Femur (tissue), 1 donor: ENCODE data around the gene DCTD.
"Not testable (repeated sequence)": the region's sequence is repeated elsewhere in the genome, so short reads cannot be mapped to it uniquely, and the experiment has no call there.

Source experiments
- DNase-seq: peaks from one replicate; pipeline ENCODE4 v3.0.0-alpha.2; 2017

DCTD gene

DNA sequence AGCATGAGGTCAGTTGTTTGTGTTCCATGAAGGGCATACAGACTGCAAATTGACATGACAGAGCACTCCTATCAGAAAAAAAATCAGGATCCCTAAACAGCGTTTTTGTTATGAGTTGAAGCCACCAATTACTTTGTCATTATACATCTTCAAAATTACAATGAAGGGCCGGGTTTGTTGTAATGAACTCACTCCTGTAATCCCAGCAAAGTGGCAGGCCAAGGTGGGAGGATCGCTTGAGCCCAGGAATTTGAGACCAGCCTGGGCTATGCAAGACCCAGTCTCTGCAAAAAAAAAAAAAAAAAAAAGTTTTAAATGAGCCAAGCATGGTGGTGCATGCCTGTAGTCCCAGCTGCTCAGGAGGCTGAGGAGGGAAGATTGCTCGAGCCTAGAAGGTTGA, 3.5 kb upstream of the DCTD start:
- no peak for DNase-seq

DNA sequence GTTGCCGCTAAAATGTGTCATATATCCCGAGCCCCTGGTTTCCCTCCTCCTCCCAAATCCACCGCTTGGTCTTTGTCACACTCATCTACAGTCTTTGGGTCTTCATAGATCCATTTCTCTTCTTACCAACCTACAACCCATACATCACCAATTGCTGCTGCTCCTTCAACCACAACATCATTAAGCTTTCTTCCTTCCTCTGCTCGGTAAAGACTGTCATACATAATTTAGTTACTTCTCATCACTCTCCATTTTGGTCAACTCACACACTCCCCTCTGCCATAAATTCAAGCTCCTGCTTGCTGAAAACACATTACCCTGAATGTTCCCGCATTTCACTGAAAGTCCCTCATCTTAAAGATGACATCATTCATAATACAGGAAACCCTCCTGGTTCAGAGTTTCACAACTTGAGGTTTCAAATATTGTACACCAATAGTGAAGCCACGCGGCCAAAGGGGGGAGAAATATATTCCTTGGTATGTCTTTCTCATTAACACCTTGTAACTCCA, 1.7 kb upstream of the DCTD start:
- no peak for DNase-seq

DNA sequence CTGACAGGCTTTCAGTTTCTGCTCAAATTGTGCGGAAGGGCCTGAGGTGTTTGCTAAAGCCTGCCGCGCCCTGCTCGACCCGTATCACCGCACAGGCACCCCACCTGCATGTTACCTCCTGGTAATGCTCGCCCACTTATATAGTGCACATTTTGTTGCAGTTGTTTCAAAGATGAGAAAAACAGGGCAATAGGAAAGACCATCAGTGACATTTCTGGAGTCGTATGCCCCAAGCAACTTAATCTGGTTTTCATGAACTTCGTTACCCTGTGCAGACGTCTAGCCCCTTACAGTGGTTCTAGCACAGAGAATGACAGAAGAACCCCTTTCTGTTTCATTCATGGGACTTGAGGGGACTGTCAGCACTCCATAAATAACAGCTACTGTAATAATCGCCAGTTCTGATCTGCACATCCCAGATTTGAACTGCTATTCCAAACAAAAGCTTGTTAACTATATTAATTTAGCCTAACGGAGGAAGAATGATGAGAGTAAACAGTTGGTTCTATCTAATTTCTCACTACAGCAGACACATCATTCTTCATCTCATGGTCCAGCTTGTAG, 940 bp upstream of the DCTD start:
- DNase-seq, result no peak

DNA sequence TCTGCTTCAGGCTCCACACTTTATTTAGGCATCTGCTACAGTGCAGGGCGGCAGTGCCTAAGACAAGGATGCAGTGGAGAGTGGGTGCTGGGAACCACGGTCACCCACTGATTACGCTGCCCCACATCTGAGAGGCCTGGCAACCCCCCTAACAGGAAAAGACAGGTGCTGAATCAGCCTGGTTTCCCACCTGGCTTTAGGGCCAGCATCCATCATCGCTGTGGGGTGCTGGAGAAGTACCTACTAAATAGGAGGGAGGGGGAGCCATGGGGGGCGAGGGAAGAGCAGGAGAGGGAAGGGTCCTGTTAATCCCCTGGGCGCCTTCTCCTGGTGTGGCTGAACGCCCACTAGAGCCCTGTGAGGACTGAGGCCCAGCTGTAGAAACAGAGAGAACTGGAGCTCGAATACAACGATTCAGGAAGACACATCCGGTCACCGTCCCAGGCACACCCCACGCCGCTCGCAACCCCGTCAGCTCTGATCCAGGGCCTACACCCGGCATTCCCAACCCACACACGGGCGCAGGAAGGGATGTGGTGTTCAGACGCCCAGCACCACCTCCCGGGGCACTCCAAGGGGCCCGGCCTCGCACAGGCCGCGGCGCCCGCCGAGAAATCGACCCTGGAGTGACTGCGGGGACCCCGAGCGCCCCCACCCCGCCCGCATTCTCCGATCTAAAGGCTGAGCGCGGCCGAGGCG, 554 bp downstream of the DCTD start:
- peak; percentile 75 for DNase-seq

DNA sequence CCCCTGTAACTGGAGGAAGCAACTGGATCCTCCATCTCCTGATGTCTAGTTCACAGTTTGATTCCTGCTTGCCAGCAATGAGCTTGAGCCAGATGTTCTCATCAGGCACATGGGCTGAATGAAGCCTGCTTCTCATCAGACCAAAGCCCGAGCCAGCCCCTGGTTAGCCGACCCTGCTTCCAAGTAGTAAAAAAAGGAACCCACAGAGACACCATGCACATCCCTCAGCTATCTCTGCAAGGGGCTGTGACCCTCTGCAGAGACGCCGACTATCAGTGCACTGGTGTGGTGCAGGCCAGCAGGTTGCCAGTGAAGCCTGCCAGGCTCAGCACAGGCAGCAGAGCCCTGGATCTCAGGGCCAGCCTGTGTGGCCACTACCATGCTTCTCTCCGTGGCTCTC, 2.8 kb downstream of the DCTD start:
- no peak for DNase-seq

DNA sequence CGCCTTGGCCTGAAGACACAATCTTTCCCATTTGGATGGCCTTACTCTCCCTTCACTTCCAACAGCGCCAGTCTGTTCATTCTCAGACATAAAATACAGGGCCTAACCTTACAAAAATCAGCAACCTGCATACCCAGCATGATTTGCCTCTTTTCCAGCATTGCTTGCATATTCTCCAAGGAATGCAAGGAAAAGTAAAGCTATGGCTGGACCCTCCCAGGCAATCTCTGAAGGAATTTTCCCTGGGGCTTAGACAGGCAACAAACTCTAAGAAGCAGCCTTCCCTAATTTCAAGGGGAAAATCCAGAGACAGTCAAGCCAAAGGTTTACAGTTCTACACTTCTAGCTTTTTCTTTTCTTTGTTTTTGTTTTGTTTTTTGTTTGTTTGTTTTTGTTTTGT, 3.6 kb downstream of the DCTD start:
- no peak for DNase-seq

DNA sequence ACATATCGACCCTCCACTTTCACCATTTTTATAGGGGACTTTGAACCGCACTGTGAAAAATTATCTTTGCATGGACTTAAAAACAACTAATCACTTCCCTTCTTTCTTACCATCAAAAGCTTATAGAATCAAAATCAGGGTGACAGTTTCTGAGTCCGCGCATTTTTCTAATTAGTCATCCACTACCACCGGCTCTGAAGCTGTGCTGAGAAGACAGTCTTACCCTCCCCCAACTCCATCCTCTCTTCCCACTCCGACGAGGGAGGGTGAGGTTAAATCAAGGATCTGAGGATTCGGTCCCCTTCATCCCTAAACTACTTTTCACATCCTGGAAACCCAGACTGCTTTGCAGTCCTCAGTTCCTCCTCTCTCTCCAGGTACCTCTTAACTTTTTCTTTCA, 4.2 kb downstream of the DCTD start:
- DNase-seq, result no peak

DNA sequence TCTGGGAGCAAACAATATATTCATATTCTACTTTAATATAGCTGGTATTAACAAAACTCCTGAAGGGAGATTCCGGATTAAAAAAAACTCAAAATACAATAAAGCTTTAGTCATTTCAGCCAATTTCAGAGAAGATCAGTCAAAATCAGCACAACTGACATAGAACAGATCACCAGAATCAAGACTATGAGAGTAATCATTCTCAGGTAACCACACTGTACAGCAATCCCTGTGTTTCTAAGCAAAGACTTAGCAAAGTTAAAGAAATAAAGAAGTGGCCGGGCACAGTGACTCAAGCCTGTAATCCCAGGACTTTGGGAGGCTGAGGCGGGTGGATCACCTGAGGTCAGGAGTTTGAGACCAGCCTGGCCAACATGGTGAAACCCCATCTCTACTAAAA, 9.1 kb downstream of the DCTD start:
- DNase-seq, result no peak

DNA sequence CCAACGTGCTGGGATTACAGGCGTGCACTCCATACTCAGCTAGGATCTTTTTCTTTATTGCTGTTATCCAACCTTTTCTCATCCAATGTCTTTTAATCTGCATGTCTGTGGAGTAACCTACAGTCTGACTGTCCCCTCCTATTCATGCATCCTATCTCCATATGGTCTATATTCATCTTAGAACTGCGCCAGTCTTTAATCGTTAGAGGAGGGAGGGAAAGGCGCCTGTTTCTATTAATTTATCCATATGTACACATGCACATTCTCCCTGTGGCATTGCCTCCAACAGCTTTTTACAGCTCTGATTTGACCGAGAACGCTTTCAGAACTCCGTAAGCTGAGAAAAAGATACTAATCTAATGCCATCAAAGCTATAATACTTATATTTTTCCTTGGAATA, 9.8 kb downstream of the DCTD start:
- no peak for DNase-seq

DNA sequence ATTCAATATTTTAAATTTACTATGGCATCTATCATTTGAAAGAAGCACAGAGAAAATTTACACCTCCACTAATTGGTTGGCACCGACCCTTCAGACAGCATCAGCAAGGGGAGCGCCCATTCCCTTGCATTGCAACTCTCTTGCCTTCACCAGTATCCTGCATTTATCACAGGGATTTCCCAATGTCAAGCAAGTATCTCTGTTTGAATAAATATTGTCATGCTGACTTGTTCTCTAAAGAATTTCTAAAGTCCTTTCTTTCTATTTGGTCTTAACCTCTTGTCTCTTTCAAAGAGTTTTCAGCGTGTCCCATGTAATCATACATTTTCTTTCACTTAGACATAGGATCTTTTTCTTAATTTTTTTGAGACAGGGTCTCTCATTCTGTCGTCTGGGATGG, 10.4 kb downstream of the DCTD start:
- DNase-seq, result no peak

DNA sequence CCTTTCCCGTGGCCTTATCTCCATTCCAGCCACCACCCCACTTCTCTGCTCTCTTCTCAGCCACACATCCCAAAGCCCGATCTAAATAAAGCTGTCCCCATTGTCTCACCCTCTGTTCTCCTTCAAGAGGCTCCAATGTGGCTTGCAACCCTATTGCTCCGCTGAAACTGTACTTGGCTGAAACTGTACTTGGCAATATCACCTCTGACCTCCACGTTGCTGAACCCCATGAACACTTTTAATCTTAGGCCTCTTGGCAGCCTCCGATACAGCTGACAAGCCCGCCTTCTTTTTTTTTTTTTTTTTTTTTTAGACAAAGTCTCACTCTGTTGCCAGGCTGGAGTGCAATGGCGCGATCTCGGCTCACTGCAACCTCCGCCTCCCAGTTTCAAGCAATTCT, 12.1 kb downstream of the DCTD start:
- no peak for DNase-seq

DNA sequence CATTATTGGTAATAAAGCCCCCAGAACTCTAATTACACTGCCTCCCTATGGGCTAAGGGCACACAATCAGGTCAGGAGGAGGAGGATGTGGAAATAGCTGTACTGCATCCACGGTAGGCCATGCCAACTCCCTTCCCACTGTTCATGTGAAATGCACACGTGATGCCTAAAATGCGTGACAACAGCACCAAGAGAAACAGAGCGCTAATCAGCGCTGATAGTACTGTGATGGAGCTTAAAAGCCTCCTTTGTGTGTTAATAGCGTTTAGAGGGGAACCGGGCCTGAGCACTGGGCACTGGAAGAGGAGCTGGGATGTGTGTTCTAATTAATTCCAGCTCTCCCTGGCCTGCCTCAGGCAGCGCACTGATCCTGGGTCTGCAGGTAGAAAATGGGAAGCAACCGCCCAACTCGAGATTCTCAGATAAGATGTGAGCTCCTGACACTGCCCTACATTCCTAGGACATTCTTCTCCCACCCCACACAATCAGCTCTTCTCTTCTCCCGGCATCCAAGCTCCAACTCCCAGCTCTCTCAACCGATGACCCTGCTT, 12.9 kb downstream of the DCTD start:
- no peak for DNase-seq

DNA sequence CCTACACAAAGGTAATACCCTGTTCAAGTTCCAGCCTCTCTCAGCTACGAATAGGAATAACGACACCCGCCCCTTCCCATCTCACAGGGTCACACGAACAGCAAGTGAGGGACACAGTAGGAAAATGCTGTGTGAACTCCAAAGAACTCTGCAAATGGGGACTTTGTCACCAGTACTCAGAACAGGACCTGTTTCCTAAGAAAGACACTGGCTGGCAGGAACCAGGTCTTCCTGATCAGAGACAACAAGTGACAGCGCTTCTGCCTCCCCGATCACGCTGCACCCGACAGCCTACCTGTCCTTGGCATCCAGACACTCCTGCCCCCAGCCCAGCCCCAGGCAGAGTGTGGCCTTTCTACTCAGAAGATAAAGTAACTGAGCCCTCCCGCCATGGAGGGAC, 14.2 kb downstream of the DCTD start:
- no peak for DNase-seq

DNA sequence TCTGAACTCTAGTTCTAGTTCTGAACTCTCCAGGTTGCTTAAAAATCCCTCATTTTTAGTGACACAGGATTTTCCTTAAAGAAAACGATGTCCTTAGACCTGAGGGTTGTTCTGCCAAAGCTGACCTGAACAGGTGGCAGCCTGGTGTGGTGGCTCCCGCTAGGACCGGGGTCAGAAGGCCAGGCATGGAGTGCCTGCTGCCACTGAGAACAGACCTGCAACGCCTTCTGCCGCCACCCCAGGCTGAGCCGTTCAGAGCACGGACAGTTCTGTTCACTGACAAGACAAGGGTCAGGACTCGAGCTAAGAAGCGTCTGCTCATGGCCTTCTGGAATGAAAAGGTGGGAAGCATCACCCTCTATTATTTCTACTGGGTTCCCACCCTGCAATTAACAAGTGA, 15.8 kb downstream of the DCTD start:
- DNase-seq, result no peak

DNA sequence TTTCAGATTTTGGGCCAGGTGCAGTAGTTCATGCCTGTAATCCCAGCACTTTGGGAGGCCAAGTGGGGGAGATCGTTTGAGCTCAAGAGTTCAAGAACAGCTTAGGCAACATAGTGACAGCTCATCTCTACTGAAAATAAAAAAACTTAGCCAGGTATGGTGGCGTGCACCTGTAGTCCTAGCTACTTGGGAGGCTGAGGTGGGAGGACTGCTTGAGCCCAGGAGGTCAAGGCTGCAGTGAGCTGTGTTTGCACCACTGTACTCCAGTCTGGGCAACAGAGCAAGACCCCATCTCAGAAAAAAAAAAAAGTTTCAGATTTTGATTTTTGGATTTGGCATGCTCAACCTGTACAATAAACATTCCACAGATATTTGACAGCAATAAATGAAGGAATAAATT, 17.2 kb downstream of the DCTD start:
- DNase-seq, result not testable (repeated sequence)

DNA sequence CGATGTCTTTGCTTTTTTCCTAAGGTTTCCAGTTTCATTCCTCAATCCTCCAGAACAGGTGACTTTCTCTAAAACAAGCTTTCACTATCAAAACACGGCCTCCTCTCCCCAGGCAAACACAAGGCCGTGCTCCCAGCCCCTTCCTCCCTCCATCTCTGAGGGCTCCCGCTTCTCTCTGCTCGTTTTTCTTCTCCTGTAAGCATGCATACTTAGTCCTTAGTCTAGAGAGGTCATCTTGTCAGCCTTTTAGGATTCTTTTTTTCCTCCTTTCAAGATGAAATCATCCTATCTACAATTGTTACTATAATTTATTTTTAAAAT, 18.7 kb downstream of the DCTD start:
- no peak for DNase-seq

DNA sequence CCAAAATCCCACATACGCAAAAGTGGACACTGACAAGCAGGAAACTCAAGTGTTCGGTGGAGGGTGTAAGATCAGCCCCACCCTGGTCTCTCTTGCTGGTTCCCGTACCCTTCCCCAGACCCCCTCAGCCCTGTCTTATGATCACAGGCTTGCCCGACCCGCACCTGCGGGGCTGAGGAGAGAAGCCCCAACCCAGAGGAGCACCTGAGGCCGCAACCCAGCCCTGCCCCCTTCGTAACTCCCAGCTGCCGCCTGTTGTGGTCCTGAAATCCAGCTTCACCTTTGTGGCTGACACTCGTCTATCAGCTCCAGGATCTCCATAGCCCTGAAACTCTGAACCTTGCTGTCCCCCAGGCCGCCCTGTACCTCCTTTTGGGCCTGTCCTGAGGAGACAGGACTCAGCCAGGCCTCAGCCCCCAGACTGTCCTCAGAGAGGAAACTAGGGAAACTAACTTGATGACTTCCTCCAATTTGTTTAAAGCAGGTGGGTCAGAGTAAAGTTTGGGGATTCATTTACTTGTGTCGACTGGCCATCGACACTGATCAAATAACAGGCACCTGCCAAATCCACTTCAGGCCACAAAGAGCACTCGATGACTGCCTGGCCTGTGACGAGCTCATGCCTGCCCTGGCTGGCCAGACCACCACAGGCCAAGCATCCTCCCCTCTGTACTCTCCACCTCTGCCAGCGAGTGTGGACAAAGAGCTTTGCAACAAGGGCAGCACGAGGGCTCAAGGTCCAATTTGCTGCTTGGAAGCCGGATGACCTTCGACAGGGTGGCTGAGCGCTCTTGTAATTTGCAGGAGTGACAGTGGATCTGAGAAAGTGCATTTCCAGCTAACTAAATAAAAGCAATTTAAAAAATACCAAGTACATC, 19.3 kb downstream of the DCTD start:
- no peak for DNase-seq

DNA sequence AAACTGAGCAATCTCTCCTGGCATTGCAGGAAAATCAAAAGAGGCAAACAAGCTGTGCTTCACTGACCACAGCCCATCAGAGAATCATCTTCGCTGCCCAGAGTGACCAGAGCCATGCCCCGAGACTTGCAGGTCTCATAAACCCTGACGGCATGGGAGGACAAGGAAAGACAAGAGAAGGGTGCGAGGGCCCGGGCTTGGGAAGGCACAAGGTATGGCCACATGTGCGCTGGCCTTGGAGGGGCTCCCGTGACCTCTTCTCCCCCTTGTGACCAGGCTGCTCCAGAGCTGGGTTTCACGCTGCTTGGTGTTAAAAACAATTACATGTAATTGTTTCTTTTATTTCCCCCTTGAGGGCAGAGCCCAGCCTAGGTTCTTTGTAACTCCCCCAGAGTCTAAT, 20.8 kb downstream of the DCTD start:
- DNase-seq, result no peak

DNA sequence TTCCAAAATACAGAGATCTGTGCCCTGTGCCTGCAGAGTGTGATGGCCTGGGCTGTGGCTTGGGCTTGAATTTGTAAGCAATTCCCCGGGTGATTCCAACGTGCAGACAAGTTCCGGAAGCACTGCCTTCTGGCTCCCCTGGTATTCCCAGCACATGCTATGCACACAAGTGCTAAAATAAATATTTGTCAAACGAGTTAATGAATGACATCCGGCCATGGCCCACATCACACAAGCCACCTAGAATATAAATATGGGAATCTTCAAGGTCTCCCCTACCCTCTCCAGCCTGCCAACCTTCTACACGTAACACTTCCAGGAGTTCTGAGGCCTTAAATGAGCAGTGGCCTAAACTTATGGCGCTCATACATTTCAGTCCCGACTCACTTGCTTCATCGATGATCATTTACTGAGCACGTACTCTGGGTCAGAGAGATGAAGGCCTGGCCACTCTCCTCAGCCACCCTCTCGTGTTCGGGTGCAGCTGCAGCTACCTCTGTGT, 21.3 kb downstream of the DCTD start:
- DNase-seq, result no peak

DNA sequence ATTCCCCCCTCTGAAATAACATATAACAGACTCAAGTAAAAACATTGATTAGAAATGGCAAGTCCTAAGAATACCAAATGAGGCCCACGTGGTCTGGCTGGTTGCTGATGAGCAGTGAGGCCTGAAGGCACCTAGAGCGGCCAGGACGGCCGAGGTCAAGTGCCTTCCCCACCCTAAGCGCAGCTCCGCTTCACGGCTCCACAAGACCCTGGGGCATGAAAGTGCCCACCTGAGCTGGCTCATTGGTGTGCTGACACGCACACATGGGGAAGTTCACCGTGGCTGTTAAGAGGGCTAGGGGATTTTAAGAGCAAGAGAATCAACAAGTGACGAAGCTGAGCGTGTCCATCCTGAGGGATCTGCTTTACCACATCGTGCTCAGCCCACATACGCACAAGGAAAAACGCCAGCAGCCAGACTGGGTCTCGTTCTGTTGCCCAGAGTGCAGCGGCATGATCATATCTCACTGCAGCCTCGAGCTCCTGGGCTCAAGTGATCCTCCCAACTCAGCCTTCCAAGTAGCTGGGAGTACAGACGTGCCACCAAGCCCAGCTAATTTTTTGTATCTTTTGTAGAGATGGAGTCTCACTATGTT, 22.4 kb downstream of the DCTD start:
- DNase-seq, result no peak

DNA sequence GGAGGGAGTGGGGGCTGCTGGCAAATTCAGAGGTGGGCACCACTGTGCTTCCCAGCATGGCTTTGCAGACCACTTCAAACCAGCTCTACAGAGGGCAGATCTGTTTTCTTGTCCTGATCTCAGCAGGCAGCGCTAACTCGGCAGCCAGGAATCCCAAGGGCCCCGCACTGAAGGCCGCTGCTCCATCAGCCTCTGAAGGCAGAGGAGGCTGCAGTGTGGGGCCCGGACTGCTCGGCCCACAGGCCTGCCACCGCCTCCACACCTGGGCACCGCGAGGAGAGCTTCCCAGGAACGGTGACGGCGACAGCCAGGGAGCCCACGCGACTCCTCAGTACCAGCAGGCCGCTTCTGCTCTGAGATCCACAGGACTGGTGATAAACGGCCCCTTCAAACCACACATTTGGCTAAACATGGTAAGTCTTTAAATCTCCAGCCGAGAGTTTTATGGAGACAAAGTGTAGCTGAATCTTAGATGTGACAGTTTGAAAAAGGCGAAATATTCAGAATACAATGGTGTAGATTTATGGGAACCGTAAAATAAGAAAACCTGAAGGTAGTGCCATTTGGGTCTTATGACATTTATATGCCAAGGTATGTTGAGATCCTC, 23.6 kb downstream of the DCTD start:
- DNase-seq, result no peak

DNA sequence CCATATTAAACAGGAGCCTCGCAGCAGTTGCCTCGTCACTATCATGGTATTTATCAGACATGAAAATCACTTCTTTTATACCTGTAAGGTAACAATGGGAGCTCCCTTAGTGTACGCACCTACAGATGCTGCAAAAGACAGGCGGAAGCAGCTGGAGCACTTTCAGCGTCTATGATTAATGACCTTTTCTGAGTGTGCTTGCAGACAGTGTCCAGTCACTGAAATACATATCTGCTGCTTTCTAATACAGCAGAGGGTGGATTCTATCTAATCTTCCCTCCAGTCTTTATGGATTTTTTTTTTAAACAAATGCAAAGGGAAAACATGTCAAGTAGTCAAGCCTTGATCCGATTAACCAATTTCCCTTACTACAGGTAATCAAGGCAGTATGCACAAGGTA, 24.1 kb downstream of the DCTD start:
- no peak for DNase-seq

DNA sequence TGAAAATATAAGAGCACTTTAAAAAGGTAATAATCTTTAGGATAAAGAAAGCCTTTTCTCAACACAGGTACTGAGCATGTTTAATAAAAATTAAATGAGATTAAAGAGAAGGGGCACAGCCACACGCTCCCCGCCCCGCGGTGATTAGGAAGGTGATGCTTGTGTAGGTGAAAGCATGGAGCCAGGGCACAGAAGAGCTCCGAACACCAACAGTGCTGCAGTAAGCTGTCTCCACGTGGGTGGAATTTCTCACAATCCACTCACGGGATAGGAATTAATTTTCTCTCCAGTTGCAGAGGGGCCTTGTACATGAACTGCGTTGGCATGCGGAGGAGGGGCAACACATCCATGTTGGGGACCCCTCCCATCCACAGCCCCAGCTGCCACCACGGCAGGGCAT, 27.0 kb downstream of the DCTD start:
- DNase-seq, result no peak
